GM19468 (cell line): ENCODE measurements around the gene BTK.

Experiments used
- ATAC-seq: cut with Tn5 transposase; IDR thresholded peaks from one replicate; pipeline ENCODE4 v1.9.1; 2021; ENCODE audit warnings: mild to moderate bottlenecking, moderate library complexity, moderate number of reproducible peaks; ENCODE audit not compliant: unreplicated experiment; ENCODE audit errors: extremely low read depth

BTK gene

DNA sequence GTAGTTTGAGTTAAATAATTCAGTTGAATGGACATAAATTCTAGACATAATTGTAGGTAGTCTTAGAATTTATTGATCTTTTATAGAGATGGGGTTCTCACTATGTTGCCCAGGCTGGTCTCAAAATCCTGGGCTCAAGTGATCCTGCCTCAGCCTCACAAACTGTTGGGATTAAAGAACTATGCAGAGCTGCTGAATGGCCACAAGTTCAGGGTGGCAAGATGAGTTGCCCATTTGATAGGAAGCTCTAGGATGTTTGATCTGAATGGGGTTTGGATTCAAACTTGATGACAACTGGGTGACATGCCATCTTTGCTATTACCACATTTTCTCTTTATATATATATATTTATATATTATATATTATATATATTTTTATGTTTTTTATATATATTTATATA lies 8.4 kb upstream of the BTK start:
- no peak for ATAC-seq

DNA sequence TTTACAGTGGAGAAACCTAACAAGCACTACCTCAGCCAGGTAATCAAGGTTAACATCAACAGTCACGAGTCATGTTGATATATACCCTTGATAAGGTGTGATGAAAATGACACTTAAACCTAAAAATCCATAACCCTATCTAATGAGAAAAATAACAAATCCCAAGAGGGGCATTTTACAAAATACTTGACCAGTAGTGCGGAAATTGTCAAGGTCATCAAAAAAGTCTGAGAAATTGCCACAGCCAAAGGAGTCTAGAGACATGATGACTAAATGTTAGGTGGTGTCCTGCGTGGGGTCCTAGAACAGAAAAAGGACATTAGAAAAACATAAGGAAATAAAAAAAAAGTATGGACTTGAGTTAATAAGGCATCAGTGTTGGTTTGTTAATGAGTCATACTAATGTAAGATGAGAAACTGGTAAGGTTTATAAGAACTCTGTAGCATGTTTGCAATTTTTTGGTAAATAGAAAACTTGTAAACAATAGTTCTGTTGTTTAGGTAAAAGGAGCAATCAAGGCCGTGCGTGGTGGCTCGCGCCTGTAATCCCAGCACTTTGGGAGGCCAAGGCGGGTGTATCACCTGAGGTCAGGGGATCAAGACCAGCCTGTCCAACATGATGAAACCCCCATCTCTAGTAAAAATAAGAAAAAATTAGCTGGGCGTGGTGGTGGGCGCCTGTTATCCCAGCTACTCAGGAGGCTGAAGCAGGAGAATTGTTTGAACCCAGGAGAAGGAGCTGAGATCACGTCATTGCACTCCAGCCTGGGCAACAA lies 7.7 kb upstream of the BTK start:
- ATAC-seq, result no peak

DNA sequence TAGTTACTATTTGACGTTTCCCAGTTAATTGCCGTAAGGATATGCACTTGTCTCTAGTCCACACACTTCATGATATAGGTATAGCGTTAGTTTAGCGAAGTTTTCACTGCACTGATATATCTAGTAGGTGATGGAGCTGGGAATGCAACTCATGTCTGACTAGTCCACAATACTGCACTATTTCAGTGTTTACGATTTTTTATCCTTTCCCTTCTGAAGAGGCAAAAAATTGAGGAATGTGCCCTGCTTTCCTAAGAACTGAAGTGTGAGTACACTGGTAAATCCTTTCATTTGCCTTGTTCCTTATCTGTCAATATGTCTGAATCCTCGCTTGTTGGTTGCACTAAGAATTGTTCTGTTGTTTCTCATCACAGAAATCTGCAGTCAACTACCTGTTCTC lies 5.8 kb upstream of the BTK start:
- ATAC-seq, result no peak

DNA sequence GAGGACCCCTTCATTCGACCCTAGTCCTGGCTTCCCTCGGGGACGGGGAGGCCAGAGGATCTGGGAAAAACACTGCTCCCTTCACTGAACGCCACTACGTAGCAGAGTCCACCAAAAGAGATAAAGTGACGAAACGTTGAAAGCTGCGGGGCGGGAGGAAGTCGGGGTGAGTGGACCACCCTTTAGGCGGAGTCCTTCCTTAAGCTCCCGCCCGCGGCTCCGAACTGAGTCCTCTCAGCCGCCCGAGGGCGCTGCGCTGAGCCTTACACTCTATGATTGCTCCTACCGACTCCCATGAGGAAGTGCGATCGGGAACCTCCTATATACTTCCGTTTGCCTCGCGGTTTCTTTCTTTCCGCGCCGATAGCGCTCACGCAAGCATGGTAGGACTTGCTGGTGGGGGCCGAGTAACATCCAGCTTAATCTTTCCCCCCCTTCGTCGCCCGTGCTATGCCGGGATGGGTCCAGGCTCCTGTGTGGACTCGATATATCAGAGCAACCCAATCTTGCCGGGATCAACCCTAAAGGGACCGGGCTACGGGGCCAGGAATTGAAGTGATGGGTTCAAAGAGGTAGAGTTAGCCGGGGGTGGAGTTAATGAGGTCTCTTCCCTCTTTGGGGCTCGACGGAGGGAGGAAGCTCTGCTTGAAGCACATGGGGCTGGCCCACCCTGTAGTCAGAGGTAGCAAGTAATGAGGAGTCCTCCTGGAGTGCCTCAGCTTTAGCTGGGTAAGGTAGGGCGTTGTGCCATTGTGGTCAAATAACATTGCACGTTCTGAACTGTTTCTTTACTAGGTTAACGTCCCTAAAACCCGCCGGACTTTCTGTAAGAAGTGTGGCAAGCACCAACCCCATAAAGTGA lies 4.9 kb upstream of the BTK start, which contains the start of gene RPL36A:
TSS of gene RPL36A (plus strand) at position 348 of the 862 bp plus-strand sequence. CDS start at position 381, 33 bp downstream.
- ATAC-seq, result peak; percentile 70

DNA sequence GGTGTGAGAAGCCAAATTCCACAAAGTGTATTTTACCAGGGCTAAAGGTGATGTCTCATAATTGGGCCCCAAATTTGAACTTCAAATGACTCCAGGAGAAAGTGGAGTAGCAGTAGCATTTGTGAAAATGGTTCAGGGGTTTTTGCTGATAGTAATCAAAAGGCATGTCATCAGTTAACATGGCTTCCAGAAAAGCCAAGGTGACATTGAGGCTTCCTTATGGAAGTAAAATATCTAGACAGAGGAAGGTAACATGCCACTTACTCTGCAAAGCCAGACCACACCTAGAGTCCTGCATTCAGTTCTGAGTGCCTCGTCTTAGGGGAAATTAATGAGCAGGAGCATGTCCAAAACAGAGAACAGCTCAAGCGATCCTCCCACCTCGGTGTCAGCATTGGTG lies 2.6 kb upstream of the BTK start:
- ATAC-seq, result no peak

DNA sequence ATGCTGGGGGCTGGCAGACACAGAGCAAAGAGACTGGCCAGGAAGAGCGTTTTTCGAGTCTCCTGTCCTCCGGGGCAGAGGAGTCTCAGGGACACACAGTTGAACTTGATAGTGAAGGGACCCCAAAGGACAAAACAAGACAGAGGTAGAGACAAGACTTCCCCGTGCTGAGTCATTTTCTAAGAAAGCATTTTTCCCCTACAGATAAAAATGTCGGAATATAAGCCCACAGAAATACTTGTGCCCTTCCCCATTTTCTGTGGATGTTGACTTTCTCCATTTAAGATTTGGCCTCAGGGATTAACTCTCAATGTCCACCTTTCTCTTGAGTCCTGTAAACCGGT lies 523 bp upstream of the BTK start:
- no peak for ATAC-seq

DNA sequence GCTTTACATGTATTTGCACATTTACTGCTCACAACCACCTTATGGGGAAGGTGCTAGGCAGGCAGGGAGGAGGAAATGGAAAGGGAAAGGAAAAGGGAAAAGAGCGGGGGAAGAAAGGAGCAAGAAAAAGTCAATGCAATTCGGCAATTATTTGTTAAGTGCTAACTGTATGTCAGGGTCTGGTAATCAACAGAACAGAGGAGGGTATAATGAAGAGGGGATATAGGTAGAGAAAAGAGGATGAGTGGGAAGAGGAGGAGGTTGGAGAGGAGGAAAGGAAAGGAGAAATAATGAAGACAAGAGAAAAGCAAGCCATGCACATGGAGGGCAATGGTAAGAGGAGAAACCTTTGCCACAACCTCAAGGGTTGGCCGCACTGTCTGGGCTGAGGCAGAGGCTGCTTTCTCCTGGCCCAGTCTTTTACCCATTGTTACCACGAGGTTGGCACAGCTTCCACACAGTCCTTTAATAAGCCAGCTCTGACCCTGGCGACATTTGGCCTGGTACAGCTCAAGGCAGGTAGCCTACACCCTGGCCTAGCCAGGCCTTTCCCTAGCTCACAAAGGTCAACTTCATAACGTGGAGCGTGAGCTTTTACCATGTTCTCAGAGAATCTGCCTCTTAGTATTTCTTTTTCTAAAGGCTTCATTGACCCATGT lies 836 bp downstream of the BTK start:
- ATAC-seq, result no peak

DNA sequence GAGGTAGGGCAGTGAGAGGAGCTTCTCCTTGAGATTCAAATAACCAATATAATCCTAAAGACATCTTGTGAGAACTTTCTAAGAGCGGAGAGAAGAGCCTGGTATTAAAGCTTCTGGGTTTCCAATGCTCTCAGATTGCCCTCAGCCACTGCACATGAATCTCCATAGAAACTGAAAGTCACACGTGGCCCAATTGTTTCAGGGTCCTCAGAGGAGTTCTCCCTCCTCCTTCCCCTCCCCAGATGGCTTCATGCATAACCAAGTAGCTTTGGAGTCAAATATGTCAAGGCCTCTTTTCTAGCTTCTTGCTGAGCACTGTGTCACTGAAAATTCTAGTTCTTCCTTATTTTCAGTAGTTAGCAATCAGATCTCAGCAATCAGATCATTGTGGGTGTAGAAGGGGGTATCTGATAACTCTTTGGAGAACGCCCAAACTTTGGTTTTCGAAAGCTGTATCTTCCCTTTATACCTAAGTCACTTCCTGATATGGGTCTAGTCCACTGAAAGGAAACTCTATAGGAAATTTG lies 2.2 kb downstream of the BTK start:
- ATAC-seq, result peak; percentile 48

DNA sequence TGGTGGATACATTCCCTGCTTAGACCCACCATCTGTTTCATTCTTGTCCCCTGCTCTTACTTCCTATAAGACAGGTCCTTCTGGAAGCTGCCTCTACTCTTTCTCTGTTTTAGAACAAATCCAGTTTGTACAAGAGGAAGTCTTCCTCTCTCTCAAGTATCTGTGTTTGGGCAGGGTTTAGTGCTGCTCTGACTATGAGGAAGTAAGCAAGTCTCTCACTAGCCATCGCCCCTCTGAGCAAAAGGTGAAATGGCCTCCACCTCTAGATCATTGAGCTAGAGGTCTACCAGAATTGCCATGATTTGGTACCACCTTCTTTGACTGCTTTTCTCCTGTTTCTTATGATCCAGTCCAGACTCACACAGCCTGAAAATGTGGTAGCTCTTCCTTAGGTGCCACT lies 8.4 kb downstream of the BTK start:
- ATAC-seq, result no peak

DNA sequence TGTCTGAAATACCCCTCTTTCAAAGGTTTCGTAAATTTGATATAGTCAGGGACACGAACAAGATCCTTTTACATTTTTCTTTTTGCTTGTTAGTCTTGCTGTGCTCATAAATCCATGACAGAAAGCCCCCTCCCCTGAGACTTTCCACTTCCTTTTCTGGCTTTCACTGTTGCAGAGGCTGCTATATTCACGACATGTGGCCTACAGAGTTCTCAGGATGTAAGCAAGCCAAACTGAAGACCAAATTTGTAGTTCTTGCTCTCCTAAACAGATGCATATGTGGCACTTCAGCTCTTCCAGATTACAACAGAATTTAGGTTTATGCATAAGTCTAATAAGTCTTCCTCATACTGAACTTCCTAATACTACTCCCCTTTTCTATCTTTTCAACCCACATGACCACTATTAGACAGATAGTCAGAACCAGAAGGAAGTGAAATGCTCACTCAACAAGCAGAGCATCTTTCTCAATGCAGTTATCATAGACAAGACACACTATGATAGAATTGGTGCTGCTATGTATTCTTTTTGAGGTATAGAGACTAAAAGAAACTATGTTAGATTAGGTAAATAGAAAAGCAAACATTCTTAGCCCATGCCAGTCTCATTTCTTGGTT lies 15.0 kb downstream of the BTK start:
- no peak for ATAC-seq

DNA sequence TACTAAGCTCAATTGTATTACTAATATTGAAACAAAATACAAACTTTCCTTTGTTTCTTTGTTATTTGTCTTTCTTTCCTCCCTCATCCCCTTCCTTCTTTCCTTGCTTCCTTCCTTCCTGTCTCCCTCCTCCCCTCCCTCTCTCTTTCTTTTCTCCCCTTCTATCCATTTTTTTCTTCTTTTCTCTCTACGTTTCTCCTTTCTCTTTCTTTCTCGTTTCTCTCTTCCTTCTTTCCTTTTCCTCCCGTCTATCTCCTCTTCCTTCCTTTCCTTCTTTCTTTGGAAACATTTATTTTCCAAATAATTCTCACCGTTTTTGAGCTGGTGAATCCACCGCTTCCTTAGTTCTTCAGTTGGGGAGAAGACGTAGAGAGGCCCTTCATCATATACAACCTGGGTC lies 16.3 kb downstream of the BTK start:
- no peak for ATAC-seq

DNA sequence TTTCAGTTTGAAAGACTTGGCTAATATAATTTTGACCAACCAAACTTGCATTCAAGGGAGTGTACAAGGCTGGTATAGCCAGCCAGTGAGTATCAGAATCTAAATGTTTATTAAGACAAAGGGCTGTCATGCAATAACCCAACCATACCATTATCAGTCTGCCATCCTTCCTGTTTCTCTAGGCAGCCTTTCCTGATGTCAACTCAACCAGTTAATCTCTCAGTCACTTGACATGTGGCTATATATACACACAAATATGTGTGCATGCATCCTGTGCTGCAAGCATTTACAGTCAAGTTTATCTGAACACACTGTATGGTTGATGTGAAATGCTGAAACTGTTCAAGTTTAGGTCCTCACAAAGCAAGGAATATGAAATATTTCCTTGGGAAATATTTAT lies 17.2 kb downstream of the BTK start:
- no peak for ATAC-seq

DNA sequence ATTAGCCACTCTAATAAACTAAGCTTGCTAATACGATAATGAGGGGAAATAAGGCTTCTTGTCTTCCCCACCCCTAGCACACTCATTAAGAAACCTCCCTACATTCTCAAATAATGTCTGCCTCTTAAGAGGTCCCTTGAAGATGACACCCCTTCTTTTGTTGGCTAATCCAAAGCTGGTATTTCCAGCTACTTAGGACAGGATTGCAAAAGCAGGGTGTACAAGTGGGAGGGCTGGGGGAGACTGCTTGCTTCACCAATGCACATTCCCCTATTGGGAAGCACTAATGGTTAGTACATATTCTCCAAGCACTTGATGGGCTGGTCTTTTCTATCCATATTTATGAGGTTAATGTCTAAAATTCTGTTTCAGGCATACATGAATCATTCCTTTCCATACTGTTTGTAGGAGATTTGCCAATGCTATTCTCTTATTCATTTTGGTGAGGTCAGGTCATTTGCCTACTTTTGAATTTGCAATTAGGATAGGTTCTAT lies 20.6 kb downstream of the BTK start:
- no peak for ATAC-seq

DNA sequence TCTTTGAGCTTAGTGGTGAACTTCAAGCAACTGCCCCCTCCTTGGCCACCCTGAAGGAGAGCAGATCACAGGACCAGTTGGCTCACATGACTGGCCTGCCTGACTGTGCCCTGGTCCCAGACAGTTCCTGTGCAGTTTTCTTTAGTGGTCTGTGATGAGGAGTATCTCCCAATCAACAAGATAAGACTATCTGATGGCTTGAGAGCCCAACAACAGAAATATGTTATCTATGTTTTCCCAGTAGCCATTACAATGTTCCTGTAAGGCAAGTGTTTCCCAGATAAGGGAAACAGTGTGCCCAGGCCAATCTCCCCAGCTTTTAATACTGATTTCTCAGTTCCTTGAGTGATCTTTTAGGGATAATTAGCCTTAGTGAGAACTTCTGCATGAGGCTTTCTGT lies 23.2 kb downstream of the BTK start:
- ATAC-seq, result no peak

DNA sequence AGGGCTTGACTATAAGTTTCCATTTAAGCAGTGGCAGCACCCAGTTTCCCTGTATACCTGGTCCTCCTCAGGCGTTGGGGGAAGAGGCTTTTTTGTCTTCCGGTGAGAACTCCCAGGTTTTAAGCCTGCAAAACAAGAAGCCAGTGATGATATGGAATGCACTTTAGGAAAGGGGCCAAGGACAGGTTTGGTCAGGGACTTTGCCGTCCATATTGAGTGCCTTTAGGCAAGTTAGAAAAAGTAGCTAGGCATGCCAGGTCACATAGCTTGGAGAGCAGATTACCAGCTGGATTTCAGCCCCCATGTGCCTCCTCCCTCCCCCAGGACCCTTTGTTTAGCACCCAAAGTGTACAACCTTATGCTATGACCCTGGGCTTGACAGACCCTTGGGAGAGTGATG lies 23.9 kb downstream of the BTK start:
- no peak for ATAC-seq

DNA sequence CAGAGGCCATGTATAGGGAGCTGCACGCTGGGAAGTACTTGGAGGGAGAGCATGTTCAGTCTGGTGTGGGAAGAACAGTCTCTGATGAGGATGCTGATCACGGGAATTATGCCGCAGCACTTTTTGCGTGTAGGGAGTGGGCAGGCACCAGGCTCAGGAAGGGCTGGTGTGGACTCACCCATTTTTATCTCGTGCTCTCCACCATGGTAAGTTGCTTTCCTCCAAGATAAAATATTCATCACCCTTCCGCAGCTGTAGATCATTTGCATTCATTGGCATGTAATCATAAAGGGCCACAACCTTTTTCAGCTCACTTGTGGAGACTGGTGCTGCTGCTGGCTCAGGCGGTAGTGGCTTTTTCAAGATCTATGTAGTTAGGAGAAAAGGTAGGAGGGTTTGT lies 25.6 kb downstream of the BTK start:
- ATAC-seq, result no peak

DNA sequence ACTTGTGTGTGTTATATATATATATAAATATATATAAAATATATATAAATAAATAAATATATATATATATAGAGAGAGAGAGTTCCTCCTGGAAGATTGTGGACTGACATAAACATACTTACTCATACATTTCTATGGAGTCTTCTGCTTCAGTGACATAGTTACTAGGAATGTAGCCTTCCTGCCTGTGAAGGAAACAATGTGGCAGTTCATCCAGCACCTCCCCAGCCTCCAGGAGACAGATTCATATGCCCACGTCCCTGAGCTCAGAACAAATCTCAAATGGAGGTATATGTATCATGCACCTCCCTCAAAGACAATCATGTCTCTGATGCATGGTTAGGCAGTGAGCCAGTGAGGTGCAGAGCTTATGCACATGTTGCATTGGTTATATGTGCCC lies 26.0 kb downstream of the BTK start:
- no peak for ATAC-seq

DNA sequence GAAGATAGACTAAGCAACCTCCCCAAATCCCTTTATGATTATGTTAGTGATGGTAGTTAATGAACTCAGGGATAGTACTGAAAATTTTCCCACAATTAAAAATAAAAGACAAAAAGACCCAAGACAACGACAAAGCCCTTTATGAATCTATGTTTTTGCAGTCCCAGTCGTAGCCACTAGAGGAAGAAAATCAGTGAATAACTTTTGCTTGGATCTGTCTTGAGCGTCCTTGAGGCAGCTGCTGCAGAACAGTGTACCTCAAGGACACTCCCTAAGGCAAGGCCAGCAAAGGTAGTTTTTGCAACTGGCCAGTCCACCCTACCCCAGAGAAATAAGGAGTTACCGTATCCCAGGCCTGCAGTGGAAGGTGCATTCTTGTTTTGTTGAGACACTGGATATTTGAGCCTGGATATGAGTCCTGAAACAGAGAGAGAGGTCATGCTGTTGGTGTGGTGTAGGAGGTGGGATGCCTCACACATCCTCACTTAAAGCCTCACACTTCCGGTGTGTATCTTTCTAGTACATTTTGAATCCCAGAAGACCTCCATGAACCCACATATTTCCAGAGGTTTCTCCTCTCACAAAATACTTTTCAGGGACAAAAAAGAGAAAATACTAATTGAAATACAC lies 28.7 kb downstream of the BTK start:
- no peak for ATAC-seq

DNA sequence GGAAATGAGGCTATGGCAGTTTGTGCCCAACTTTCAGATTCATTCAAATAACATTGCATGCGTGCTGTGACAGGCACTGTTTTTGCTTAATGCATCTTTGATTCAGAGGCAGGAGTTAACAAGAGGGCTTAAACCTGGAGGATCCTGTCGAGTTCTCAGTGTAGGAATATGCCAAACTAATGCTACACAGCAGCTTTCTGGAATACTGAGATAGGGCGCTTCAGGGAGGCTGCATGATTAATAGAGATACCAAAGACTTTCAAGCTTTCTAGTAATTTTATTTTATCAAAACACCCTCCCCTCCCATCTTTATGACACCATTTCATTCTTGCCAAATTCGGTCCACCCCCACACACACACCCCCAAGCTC lies 36.8 kb downstream of the BTK start:
- ATAC-seq, result no peak
